Natural killer cell (primary cell): Measurements from ENCODE around the gene RBP3. TPM values are rescaled to one million over a fixed set of nuclear protein-coding genes. Genes with fewer than 3 reads are reported as not detected.

Source experiments
- ATAC-seq, 3 donors: fragments of 150-1000 bp in 2 of 3; fragments of 200-7000 bp in 1 of 3; cut with Tn5 transposase; 1 replicate in 1 of 3; 2 replicates in 2 of 3; pipeline ENCODE4 v1.10.0; 2021; ENCODE audit warnings: mild to moderate bottlenecking in 2 of 3, moderate library complexity in 2 of 3
- DNase-seq, 2 donors: peaks; one replicate each; pipeline versions ENCODE4 v3.0.0 to v3.0.0-alpha.2; 2013 to 2021; ENCODE audit warnings: mixed read lengths in 1 of 2
- H3K27ac ChIP-seq: one replicate; pipeline ENCODE4 v1.5.1; 2013; ENCODE audit warnings: mild to moderate bottlenecking, low read length
- H3K27me3 ChIP-seq: one replicate; pipeline ENCODE4 v1.6.1; 2013; ENCODE audit warnings: low read length; ENCODE audit not compliant: control insufficient read depth, insufficient read depth
- H3K36me3 ChIP-seq: one replicate; pipeline ENCODE4 v1.6.1; 2013; ENCODE audit warnings: low read length; ENCODE audit not compliant: control insufficient read depth, insufficient read depth
- H3K4me1 ChIP-seq: one replicate; pipeline ENCODE4 v1.6.1; 2013; ENCODE audit warnings: low read length; ENCODE audit not compliant: control insufficient read depth, insufficient read depth
- H3K4me3 ChIP-seq: one replicate; pipeline ENCODE4 v1.5.1; 2013; ENCODE audit warnings: low read length
- H3K9me3 ChIP-seq: one replicate; pipeline ENCODE4 v1.6.1; 2013; ENCODE audit warnings: low read length; ENCODE audit not compliant: control insufficient read depth, insufficient read depth
- H3K27ac Mint-ChIP-seq, 2 donors: one replicate each; pipeline ENCODE4 v1.8.0; 2022; ENCODE audit warnings: mild to moderate bottlenecking in 2 of 2, mixed read lengths in 2 of 2, moderate library complexity in 1 of 2
- H3K27me3 Mint-ChIP-seq, 2 donors: one replicate each; pipeline ENCODE4 v1.8.0; 2022; ENCODE audit warnings: low read depth in 2 of 2, mixed read lengths in 2 of 2
- H3K36me3 Mint-ChIP-seq: one replicate; pipeline ENCODE4 v1.8.0; 2022; ENCODE audit warnings: mixed read lengths
- H3K4me1 Mint-ChIP-seq, 2 donors: one replicate each; pipeline ENCODE4 v1.8.0; 2022; ENCODE audit warnings: mixed read lengths in 2 of 2
- H3K4me3 Mint-ChIP-seq: one replicate; pipeline ENCODE4 v1.8.0; 2022; ENCODE audit warnings: mild to moderate bottlenecking, moderate library complexity, mixed read lengths
- H3K9me3 Mint-ChIP-seq, 2 donors: one replicate each; pipeline ENCODE4 v1.8.0; 2022; ENCODE audit warnings: mixed read lengths in 2 of 2
- CTCF ChIP-seq: fragments of 200-600 bp; IDR thresholded peaks from one replicate; pipeline ENCODE4 v1.8.0; 2022; ENCODE audit warnings: antibody characterized with exemption
- WGBS: methylation state at CpG from one replicate; pipeline ENCODE4 v1.1.7; 2013; ENCODE audit warnings: missing lambda C conversion rate; ENCODE audit not compliant: insufficient coverage; 5-methylcytosine and 5-hydroxymethylcytosine counted together
- intact Hi-C: fragments of 100-400 bp; cut with micrococcal nuclease; formaldehyde crosslinking; loops from one replicate; pipeline ENCODE4 v1.14.2; 2022
- total RNA-seq, 4 donors: library from RNA; stranded (reverse); fragments of 120-200 nt in 1 of 4; gene quantifications; one replicate each; pipeline versions ENCODE4 v1.2.3 to v1.2.4, GENCODE V29; 2013 to 2022

Gene RBP3
- total RNA-seq, 3 donors from 2014 or later (not counting 1 experiment from before 2014, with no cell fraction given), result not detected

- intact Hi-C loops, result no loop called here
- Mint-ChIP-seq H3K9me3 (no peaks in the 10 kb centered on the region), H3K27ac (no peak overlapping the region), H3K4me1 (no peaks in the 10 kb centered on the region), H3K27me3 (peaks cover 0 to 8% of the 10 kb centered on the region in 2 donors), H3K4me3 (no peak overlapping the region), H3K36me3 (no peaks in the 10 kb centered on the region)
- no peak overlapping the region for H3K27ac ChIP-seq
- DNase-seq (no peak), ATAC-seq (no peak)
- no peaks in the 10 kb centered on the region for H3K27me3 ChIP-seq
- no peaks in the 10 kb centered on the region for H3K36me3 ChIP-seq
- no peak for TF ChIP-seq CTCF
- H3K9me3 ChIP-seq, result no peaks in the 10 kb centered on the region
- no peak overlapping the region for H3K4me3 ChIP-seq
- 85% methylated on average over 4 of the region's 4 CpGs for WGBS
- H3K4me1 ChIP-seq, result no peaks in the 10 kb centered on the region
These were observed 16.2 kb downstream of the RBP3 start for GRCh38 chr10:47364366-47364765.

DNA sequence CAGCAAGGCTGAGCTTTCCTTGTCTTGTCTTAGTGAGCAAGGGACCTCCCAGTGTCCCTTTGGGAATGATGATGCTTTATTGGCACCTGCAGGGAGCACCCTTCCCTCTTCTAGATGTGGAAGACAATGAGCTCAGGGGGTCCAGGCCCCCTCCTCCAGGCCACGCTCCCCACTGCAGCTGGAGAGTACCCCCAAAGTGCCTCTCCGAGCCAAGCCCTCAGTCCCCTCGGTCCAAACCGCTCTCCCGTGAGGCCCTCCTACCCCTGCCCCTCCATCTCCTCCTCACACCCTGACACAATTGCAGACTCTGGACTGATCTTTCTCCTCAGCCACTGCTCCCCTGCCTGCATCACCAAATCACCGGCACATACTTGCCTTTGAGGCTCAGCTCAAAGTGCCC lies 16.7 kb downstream of the RBP3 start:
- 93% methylated on average over 6 of the region's 6 CpGs for WGBS
- no peaks in the 10 kb centered on the region for H3K36me3 Mint-ChIP-seq
- Histone ChIP-seq H3K9me3 (no peaks in the 10 kb centered on the region), H3K27me3 (no peaks in the 10 kb centered on the region), H3K4me1 (no peaks in the 10 kb centered on the region), H3K36me3 (no peaks in the 10 kb centered on the region), H3K4me3 (no peak overlapping the region), H3K27ac (no peak overlapping the region)
- peaks cover 0 to 7% of the 10 kb centered on the region in 2 donors for H3K27me3 Mint-ChIP-seq
- H3K4me3 Mint-ChIP-seq, result no peak overlapping the region
- no peaks in the 10 kb centered on the region for H3K4me1 Mint-ChIP-seq
- no peak for TF ChIP-seq CTCF
- DNase-seq (no peak), ATAC-seq (no peak)
- no peak overlapping the region for H3K27ac Mint-ChIP-seq
- no peaks in the 10 kb centered on the region for H3K9me3 Mint-ChIP-seq
- intact Hi-C loops, result no loop called here

GRCh38 chr10:47365431-47366180 lies 17.4 kb downstream of the RBP3 start:
- Histone ChIP-seq H3K9me3 (no peaks in the 10 kb centered on the region), H3K36me3 (no peaks in the 10 kb centered on the region), H3K27ac (no peak overlapping the region), H3K4me1 (no peaks in the 10 kb centered on the region), H3K27me3 (no peaks in the 10 kb centered on the region), H3K4me3 (no peak overlapping the region)
- Mint-ChIP-seq H3K4me1 (no peaks in the 10 kb centered on the region), H3K9me3 (no peaks in the 10 kb centered on the region), H3K27me3 (peaks cover 0 to 7% of the 10 kb centered on the region in 2 donors), H3K4me3 (no peak overlapping the region), H3K27ac (no peak overlapping the region), H3K36me3 (no peaks in the 10 kb centered on the region)
- intact Hi-C loops, result no loop called here
- DNase-seq (no peak), ATAC-seq (no peak)
- WGBS, result 93% methylated on average over 9 of the region's 9 CpGs
- no peak for TF ChIP-seq CTCF

DNA sequence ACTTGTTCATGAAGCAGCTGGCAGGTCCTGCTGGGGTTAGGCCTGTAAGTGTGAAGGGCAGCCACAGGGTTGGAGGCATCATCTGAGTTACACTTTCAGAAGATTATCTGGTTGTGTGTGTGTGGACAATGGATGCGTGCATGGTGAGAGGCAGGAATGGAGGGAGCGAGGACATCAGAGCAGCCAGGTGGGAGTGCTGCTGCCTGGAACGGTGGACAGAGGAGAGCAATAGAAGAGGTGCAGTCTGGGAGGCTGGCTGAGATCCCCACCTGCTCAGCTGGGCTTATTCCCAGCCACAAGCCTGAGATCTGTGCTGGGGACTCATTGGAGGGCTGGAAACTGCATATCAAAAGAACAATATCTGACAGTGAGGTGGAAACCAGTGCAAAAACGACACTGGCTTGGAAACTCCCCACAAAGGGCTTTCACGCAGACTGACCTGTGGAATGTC lies 18.0 kb downstream of the RBP3 start:
- H3K27ac ChIP-seq, result no peak overlapping the region
- no peaks in the 10 kb centered on the region for H3K9me3 ChIP-seq
- no peaks in the 10 kb centered on the region for H3K36me3 ChIP-seq
- no peaks in the 10 kb centered on the region for H3K27me3 ChIP-seq
- H3K27me3 Mint-ChIP-seq, result peaks cover 0 to 7% of the 10 kb centered on the region in 2 donors
- no peak overlapping the region for H3K27ac Mint-ChIP-seq
- ATAC-seq (no peak), DNase-seq (no peak)
- no peaks in the 10 kb centered on the region for H3K36me3 Mint-ChIP-seq
- WGBS, result 79% methylated on average over 5 of the region's 5 CpGs
- H3K4me1 Mint-ChIP-seq, result no peaks in the 10 kb centered on the region
- H3K4me1 ChIP-seq, result no peaks in the 10 kb centered on the region
- TF ChIP-seq CTCF, result no peak
- H3K9me3 Mint-ChIP-seq, result no peaks in the 10 kb centered on the region
- intact Hi-C loops, result no loop called here
- no peak overlapping the region for H3K4me3 ChIP-seq
- no peak overlapping the region for H3K4me3 Mint-ChIP-seq
